Heart left ventricle (tissue), 16 donors: ENCODE results near the gene GABRR3. TPM values are rescaled to one million over a fixed set of nuclear protein-coding genes. Genes with fewer than 3 reads are reported as not detected.

Experiments used
- ATAC-seq, 4 donors: fragments of 200-7000 bp; cut with Tn5 transposase; one replicate each; pipeline ENCODE4 v1.9.1; 2020 to 2022; ENCODE audit warnings: moderate library complexity in 4 of 4, mild to moderate bottlenecking in 3 of 4, moderate number of reproducible peaks in 1 of 4
- DNase-seq, 5 donors: peaks; one replicate each; pipeline ENCODE4 v3.0.0-alpha.2; 2020
- H3K27ac ChIP-seq, 12 donors: fragments of 200-600 bp; sonication (generic) in 4 of 12; one replicate each; pipeline versions ENCODE4 v1.5.0 to v1.8.0; 2016 to 2022; ENCODE audit warnings: mild to moderate bottlenecking in 2 of 12
- H3K27me3 ChIP-seq, 9 donors: fragments of 200-600 bp; sonication (generic) in 2 of 9; one replicate each; pipeline versions ENCODE4 v1.5.1 to v1.8.0; 2016 to 2022; ENCODE audit warnings: mild to moderate bottlenecking in 3 of 9
- H3K36me3 ChIP-seq, 9 donors: fragments of 200-600 bp; sonication (generic) in 2 of 9; one replicate each; pipeline versions ENCODE4 v1.5.0 to v1.8.0; 2018 to 2022; ENCODE audit warnings: mild to moderate bottlenecking in 2 of 9
- H3K4me1 ChIP-seq, 12 donors: fragments of 200-600 bp; sonication (generic) in 4 of 12; one replicate each; pipeline versions ENCODE4 v1.5.0 to v1.8.0; 2016 to 2022; ENCODE audit warnings: mild to moderate bottlenecking in 3 of 12
- H3K4me3 ChIP-seq, 12 donors: fragments of 200-600 bp; sonication (generic) in 4 of 12; one replicate each; pipeline versions ENCODE4 v1.5.0 to v1.8.0; 2017 to 2022; ENCODE audit warnings: mild to moderate bottlenecking in 9 of 12, moderate library complexity in 4 of 12
- H3K9me3 ChIP-seq, 12 donors: fragments of 200-600 bp; sonication (generic) in 4 of 12; one replicate each; pipeline versions ENCODE4 v1.5.0 to v1.8.0; 2016 to 2022; ENCODE audit warnings: mild to moderate bottlenecking in 1 of 12
- POLR2A ChIP-seq, 2 donors: fragments of 450-650 bp; IDR thresholded peaks; one replicate each; pipeline ENCODE4 v1.6.1; 2017; ENCODE audit warnings: antibody characterized with exemption in 2 of 2, mild to moderate bottlenecking in 2 of 2, moderate library complexity in 2 of 2
- WGBS, 4 donors: extraction: QIAGEN DNeasy Blood & Tissue Kit in 2 of 4; methylation state at CpG; one replicate each; pipeline versions ENCODE4 v1.1.5 to v1.1.7; 2013 to 2018; 5-methylcytosine and 5-hydroxymethylcytosine counted together
- intact Hi-C, 10 donors: fragments of 100-400 bp; cut with DNase I; formaldehyde crosslinking; loops; one replicate each; pipeline versions ENCODE4 v1.11.1 to v1.14.2; 2022
- polyA plus RNA-seq, 2 donors: library from polyadenylated mRNA; stranded (reverse); fragments of 200-250 nt; gene quantifications; one replicate each; pipeline ENCODE4 v1.2.3, GENCODE V29; 2013
- total RNA-seq, 9 donors: library from RNA; depleted of rRNA in 2 of 9; stranded (reverse); fragments of >200 nt in 2 of 9; fragmentation: NEBNext Ultra II Directional in 3 of 9; extraction: Animal tissue kit (Norgen Biotek cat#: 25700) in 3 of 9; gene quantifications; one replicate each; pipeline versions ENCODE4 v1.1.0 to v1.2.4, GENCODE V29; 2016 to 2023
- TF ChIP-seq, protein P1 (sequence below), 12 donors: fragments of 200-600 bp; sonication (generic) in 4 of 12; IDR thresholded peaks; one replicate each; pipeline versions ENCODE4 v1.5.0 to v1.8.0; 2018 to 2022; ENCODE audit warnings: antibody characterized with exemption in 12 of 12, mild to moderate bottlenecking in 5 of 12
- donor health status: ischemic (EF 13 %, LVEDD 7.1; RV severe dilation, severe dysfunction).
- donor health status: healthy with polysubstance abuse.
- donor health status: DM: no; HTN: yes; CAD: no.
- donor health status: DM: no; HTN: no; CAD: no.
- donor health status: ischemic (EF 25% LVEDD 6.9; RV normal size, moderate dysfunction).
- donor health status: ischemic (EF 25% LVEDD 5.7; RV mildly dilated, moderate dysfunction).
- donor health status: healthy.
- donor health status: DM: yes; HTN: yes; CAD: no.
- donor health status: ischemic (EF 35%, LVEDD 5.7; RV mildly dilated, moderate dysfunction).
- donor health status: nonischemic (EF 11% LVEDD 7.7; RV severe dilation, severe dysfunction).
- donor health status: DM: yes; HTN: yes; CAD: no.
- donor health status: PGD.
- donor health status: ischemic (EF 29% LVEDD 5.4; RV normal size, mild dysfunction).
- donor health status: nonischemic (EF 23%, LVEDD 6.1; RV moderate dilation, normal function).

GABRR3 gene
- total and polyA plus RNA-seq, 11 donors = not detected

DNA sequence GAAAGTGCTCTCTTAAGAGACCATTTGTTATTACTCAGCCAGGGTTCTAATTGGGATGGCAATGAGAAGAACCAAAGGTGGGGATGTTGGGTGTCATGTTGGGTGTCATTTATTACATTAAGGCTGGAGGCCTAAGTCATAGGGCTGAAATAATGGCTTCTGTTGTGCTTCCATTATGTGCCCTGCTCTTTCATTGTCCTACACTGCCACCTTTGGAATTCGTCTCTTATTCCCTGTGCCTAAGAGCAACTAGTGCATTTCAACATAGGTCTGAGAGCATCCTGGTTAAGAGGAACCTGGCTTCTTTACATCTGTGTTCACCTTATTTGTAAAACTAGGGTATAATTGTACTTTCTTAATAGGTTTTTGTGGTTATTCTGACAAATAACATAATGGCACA is 95.1 kb downstream of the GABRR3 start:
- intact Hi-C loops = loop anchor here in 5 of 10 donors (2.0 to 10.0 kb wide), 3 partner anchors 143 to 147 kb away; no protein-coding TSS in a partner anchor
- DNase-seq = no peak
- no peaks in the 10 kb centered on the region for H3K27me3 ChIP-seq
- H3K4me3 ChIP-seq = no peak overlapping the region
- TF ChIP-seq, protein P1, sequence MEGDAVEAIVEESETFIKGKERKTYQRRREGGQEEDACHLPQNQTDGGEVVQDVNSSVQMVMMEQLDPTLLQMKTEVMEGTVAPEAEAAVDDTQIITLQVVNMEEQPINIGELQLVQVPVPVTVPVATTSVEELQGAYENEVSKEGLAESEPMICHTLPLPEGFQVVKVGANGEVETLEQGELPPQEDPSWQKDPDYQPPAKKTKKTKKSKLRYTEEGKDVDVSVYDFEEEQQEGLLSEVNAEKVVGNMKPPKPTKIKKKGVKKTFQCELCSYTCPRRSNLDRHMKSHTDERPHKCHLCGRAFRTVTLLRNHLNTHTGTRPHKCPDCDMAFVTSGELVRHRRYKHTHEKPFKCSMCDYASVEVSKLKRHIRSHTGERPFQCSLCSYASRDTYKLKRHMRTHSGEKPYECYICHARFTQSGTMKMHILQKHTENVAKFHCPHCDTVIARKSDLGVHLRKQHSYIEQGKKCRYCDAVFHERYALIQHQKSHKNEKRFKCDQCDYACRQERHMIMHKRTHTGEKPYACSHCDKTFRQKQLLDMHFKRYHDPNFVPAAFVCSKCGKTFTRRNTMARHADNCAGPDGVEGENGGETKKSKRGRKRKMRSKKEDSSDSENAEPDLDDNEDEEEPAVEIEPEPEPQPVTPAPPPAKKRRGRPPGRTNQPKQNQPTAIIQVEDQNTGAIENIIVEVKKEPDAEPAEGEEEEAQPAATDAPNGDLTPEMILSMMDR (IDR thresholded peaks at IDR 0.05) = peak in 7 of 12 donors; percentile 5 to 42 (median 33)
- no peak for TF ChIP-seq POLR2A (IDR thresholded peaks at IDR 0.05)
- no peak for ATAC-seq
- H3K9me3 ChIP-seq = no peaks in the 10 kb centered on the region
- H3K36me3 ChIP-seq = peaks cover 0 to 100% (median 89%) of the 10 kb centered on the region in 9 donors
- no peaks in the 10 kb centered on the region for H3K4me1 ChIP-seq
- 56 to 67% (median 65%) methylated on average over 1 of the region's 1 CpG for WGBS, 4 donors
- H3K27ac ChIP-seq = no peak overlapping the region

- 92 to 98% (median 94%) methylated on average over 2 of the region's 2 CpGs for WGBS, 4 donors
These were observed 95.7 kb downstream of the GABRR3 start for GRCh38 chr3:97939401-97939800.

GRCh38 chr3:97938444-97938843 is 96.7 kb downstream of the GABRR3 start:
- H3K4me1 ChIP-seq = peaks cover 0 to under 1% (median 0%) of the 10 kb centered on the region in 12 donors
- H3K9me3 ChIP-seq = no peaks in the 10 kb centered on the region
- no peak overlapping the region for H3K4me3 ChIP-seq
- 91 to 96% (median 95%) methylated on average over 1 of the region's 1 CpG for WGBS, 4 donors
- ATAC-seq (no peak), DNase-seq (no peak)
- no peak for TF ChIP-seq POLR2A (IDR thresholded peaks at IDR 0.05)
- TF ChIP-seq, protein P1 (IDR thresholded peaks at IDR 0.05) = no peak
- peaks cover 0 to 100% (median 83%) of the 10 kb centered on the region in 9 donors for H3K36me3 ChIP-seq
- no peaks in the 10 kb centered on the region for H3K27me3 ChIP-seq
- intact Hi-C loops = loop anchor here in 4 of 10 donors (2.0 to 10.0 kb wide), 3 partner anchors 114 to 146 kb away; partner anchors contain the start of gene CRYBG3 (in 2 of the 4)
- H3K27ac ChIP-seq = no peak overlapping the region

More at GRCh38 chr3:97939401-97939800, 95.7 kb downstream of the GABRR3 start:
- H3K27me3 ChIP-seq = no peaks in the 10 kb centered on the region
- no peak overlapping the region for H3K4me3 ChIP-seq
- intact Hi-C loops = loop anchor here in 4 of 10 donors (2.0 to 10.0 kb wide), 3 partner anchors 115 to 147 kb away; partner anchors contain the start of gene CRYBG3 (in 2 of the 4)
- no peak for ATAC-seq
- TF ChIP-seq POLR2A (IDR thresholded peaks at IDR 0.05) = no peak
- TF ChIP-seq, protein P1 (IDR thresholded peaks at IDR 0.05) = no peak
- H3K4me1 ChIP-seq = no peaks in the 10 kb centered on the region
- H3K9me3 ChIP-seq = no peaks in the 10 kb centered on the region
- no peak overlapping the region for H3K27ac ChIP-seq
- DNase-seq = no peak
- peaks cover 0 to 100% (median 86%) of the 10 kb centered on the region in 9 donors for H3K36me3 ChIP-seq

- no peak for TF ChIP-seq POLR2A (IDR thresholded peaks at IDR 0.05)
- TF ChIP-seq, protein P1 (IDR thresholded peaks at IDR 0.05) = no peak
- Histone ChIP-seq H3K27ac (no peak overlapping the region), H3K9me3 (no peaks in the 10 kb centered on the region), H3K4me1 (peaks cover 0 to 13% (median 2%) of the 10 kb centered on the region in 12 donors), H3K4me3 (no peak overlapping the region), H3K27me3 (no peaks in the 10 kb centered on the region), H3K36me3 (peaks cover 0 to 100% (median 71%) of the 10 kb centered on the region in 9 donors)
- WGBS, 4 donors = 95 to 99% (median 97%) methylated on average over 2 of the region's 2 CpGs
- ATAC-seq (no peak), DNase-seq (no peak)
- intact Hi-C loops = loop anchor here in 3 of 10 donors (10.0 kb wide), 2 partner anchors 112 to 142 kb away; partner anchors contain the start of gene CRYBG3 (in 2 of the 3)
These were observed 97.9 kb downstream of the GABRR3 start for GRCh38 chr3:97937205-97937604.
